Activated CD4-positive, CD25-positive, alpha-beta regulatory T cell treated with anti-CD3 and anti-CD28 coated beads, Interleukin-2, amount 50 U/mL, for 16 hours (primary cell): ENCODE results near the gene PCNX2.
"Not testable (repeated sequence)": the region's sequence is repeated elsewhere in the genome, so short reads cannot be mapped to it uniquely, and the experiment has no call there.

Experiments used
- DNase-seq: peaks from one replicate; pipeline ENCODE4 v3.0.0-alpha.2; 2020; ENCODE audit warnings: low read depth, low spot score

Gene PCNX2

DNA sequence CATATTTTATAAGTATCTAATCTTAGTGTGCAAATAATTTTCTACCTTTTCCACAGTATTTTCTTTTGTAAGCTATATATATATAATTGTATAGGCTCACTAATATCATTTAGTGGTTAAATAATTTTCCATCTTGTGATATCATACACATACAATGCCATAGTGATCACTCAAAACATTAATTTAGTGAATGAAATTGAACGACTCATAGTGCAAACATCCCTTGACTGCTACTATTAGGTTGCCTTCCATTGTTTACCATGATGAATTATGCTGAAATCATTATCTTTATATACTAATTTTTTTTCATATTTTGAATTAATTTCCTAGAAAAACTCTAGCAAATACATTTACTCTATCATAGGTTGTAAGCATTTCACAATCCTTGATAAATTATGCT is 127.1 kb downstream of the PCNX2 start:
- no peak for DNase-seq

DNA sequence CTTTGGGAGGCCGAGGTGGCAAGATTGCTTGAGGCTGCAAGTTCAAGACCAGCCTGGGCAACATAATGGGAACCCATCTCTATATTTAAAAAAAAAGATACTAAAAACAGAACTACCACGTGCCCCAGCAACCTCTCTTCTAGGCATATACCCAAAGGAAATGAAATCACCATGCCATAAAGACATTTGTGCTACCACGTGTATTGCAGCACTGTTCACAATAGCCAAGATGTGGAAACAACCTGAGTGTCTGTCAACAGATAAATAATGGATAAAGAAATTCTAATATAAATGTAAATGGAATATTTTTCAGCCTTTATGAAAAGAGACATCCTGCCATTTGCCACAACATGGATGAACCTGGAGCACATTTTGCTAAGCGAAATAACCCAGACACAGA is 128.6 kb downstream of the PCNX2 start:
- DNase-seq: no peak

DNA sequence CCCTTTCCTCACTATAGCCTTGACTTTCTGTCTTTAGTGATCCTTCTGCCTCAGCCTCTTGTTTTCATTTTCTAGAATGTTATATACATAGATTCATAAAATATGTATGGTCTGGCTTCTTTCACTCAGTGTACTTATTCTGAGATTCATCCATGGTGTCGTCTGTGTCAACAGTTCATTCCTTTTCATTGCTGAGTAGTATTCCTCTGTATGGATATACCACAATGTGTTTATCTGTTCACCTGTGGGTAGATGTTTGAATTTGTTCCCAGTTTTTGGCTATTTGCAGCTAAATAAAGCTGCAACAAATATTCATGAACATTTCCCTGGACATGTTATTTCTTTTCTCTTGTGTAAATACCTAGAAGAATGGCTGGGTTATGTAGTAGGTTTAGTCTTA is 131.8 kb downstream of the PCNX2 start:
- no peak for DNase-seq

DNA sequence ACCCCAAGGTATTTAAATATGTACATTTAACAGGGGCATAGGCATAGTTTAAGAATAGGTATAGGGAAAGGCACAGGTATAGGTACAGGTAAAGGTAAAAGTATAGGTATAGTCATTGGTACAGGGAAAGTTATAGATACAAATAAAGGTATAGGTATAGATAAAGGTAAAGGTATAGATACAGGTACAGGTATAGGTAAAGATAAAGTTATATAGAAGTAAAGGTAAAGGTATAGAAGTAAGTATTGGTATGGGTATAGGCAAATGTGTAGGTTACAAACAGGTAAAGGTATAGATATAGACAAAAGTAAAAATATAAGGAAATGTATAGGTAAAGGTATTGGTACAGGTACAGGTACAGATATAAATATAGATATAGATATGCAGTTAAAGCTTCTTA is 137.2 kb downstream of the PCNX2 start:
- DNase-seq: no peak

DNA sequence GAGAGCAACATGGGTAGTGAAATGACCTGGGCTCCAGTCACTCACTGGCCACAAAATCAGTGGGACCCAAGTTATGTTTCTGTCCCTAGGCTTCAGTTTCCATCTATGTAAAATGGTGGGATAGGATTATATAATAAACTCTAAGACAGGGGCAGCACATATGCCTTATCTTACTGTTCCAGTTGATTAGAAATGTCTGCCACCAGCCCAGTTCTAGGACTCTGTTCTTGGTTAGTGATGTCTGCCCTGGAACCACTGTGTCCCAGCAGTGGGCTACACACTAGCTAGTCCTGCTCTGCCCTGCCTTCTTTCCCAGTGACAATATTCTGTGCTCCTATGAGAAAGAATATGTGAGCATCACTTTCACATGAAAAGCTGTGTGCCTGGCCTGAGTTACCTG is 138.3 kb downstream of the PCNX2 start:
- no peak for DNase-seq

DNA sequence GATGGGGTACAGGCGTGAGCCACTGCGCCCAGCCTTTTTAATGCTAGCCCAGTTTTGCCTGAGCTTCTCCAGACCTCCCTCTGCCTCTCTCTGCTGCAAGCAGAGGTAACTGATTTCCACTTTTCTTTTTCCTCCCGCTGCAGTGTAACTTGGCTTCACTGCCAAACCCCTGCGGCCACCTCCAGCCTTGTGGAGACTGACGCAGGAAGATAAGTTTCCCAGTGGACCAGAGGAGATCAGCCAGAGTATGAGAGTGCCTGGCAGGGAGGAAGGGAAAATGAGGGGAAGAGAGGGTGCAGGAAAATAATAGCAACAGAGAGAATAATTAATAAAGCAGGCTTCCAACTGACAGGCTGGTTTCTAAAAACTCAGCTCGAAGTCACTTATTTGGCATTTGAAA is 143.7 kb downstream of the PCNX2 start:
- no peak for DNase-seq

DNA sequence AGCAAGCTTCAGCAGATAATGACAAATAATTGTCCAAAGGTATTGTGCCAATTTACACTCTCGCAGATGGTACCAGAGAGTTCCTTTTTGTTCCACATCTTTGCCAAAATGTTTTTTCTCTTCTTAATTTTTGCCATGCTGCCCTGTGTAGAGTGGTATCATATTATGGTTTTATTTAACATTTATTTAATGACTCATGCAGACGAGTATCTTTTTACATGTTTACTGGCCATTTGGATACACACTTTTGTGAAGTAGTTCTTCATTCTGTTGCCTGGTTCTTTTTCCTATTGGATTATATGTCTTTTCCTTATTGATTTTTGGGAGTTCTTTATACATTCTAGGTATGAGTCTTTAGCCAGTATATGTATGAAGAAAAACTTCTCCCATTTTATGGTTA is 151.1 kb downstream of the PCNX2 start:
- no peak for DNase-seq

DNA sequence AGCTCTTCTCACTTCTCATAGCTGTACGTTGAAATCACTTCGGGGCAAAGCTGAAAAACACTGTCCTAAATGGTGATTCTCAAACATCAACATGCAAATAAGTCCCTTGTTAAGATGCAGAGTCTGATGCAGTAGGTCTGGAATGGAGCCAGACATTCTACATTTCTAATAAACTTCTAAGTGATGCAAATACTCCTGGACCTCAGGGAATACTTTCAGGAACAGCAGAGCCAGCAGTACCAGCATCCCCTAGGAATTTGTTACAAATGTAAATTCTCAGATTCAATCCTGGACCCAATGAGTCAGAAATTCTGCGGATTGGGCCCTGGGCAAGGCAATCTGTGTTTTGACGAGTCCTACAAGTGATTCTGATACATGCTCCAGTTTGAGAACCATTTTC is 152.3 kb downstream of the PCNX2 start:
- DNase-seq: no peak

DNA sequence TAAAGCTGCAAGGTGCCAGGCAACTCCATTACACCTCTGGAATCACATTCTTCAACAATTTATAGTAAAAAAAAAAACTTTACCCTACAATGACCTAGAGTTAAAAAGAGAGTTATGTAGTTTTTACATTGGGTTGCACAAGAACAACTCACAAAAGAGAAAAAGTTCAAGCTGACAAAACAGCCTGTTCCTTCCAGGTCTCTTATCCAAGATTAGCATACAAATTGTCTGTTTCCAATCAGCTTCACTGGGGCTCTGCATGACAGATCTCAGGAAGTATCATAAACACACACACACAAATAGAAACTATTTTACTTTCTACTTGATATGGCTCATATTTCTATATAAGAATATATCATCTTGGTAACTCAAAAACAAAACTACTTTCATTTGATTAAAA is 154.6 kb downstream of the PCNX2 start:
- DNase-seq: no peak

DNA sequence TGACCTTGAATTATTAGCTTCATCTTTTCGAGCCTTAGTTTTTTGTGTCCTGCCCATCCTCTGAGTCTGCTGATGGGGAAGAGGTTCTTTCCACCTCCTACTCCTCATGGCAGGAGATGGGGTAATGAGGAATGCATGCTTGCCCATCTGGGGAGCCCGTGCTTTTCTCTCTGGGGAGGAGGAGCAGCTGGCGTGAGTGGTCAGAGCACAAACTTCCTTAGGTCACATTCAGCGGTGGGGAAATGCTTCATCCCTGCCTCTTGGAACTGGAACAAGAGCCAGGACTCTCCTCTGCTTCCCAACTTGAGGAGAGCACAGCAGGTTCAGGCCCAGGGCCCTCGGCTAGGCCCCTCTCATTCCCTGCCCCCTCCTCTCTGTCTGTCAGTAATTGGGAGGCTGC is 155.0 kb downstream of the PCNX2 start:
- DNase-seq: no peak

DNA sequence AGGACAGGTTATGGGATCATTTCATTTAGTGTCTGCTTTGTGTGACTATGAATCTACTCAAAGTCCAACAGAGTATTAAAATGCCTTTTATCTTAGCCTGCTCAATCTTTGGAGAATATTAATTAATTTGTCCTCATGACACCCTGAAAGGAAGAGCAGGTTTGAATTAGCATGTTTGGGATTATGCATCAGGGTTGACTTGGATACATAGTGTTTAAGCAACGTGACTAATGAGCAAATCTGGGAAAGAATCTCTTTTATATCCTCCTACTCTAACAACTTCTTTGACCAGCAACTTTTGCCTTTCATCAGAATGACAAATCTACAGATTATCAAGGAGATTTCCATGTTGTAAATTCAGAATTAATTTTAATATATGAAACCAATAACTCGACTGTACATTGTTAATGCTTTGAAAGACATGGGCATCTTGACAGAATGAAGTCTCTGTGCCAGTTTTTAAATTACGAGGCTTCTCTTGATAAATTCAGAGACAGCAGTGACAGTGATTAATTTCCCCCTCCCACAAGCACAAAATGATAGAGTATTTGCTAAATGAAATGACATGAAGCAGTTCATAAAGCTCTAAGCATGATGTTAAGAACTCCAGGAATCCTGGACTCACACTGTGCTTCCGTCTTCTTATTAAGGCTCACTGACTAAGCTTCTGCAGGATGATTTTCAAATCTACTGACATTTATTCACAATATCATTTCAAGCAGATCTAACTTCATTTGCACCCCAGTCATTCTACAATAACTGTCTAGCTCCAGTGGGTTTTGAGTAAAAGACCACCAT is 156.5 kb downstream of the PCNX2 start:
- DNase-seq: no peak

DNA sequence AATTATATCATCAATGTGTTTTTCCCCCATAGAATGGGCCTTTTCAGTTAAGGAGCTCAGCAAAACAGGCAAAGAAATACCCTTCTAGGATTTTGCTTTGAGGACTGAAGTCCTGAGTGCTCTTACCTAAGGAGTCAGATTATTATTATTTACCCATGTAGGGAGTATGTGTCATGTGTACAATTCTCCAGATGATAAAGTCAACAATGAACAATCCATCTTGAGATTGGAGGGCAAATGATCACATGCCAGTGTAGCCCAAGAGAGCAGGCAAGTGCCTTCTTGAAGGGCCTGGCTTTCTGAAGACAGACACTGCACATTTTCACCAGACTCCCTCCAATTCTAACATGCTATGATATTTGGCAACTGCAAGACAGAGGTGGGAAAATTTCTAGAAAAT is 159.7 kb downstream of the PCNX2 start:
- DNase-seq: no peak

DNA sequence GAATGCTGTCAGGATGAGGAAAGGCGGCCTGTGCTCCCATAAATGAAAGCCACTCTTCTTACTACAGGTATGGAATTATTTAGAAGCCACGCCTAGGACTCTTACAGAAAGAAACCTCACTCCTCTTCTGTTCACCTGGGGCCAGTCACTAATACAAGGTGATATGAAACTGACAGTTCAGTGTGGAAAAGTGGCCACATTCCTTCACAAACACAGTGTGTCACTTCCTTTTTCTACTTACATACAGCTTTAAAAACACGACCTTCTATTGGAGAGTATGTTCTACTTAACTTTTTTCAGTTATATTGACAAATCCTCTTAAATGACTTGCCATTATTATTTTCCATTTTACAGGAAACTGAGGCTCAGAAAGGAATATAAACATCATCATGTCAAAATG is 163.1 kb downstream of the PCNX2 start:
- no peak for DNase-seq

DNA sequence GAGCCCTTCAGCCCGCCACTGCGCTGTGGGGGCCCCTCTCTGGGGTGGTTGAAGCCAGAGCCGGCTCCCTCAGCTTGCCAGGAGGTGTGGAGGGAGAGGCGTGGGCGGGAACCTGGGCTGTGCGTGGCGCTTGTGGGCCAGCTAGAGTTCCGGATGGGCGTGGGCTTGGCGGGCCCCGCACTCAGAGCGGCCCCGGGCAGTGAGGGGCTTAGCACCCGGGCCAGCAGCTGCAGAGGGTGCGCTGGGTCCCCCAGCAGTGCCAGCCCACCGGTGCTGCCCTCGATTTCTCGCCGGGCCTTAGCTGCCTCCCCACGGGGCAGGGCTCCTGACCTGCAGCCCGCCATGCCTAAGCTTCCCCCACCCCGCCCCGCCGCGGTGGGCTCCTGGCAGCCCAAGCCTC is 166.5 kb downstream of the PCNX2 start:
- DNase-seq: not testable (repeated sequence)

DNA sequence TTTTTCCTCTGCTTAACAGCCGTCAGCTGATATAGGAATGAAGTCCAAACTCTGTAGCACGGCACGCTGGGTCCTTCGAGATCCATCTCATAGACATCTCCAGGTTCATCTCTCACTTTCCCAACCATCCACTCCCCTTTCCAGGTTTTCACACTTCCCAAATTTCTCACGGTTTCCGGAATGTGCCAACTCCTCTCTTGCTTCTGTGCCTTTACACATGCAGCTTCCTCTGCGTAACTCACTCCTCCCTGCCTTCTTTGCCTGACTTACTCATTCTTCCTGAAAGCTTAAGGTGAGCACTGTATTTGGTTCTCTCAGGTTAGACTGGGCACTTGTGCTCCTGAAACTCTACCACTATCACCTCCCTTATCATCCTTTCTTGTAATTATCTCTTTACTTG is 168.4 kb downstream of the PCNX2 start:
- DNase-seq: no peak

DNA sequence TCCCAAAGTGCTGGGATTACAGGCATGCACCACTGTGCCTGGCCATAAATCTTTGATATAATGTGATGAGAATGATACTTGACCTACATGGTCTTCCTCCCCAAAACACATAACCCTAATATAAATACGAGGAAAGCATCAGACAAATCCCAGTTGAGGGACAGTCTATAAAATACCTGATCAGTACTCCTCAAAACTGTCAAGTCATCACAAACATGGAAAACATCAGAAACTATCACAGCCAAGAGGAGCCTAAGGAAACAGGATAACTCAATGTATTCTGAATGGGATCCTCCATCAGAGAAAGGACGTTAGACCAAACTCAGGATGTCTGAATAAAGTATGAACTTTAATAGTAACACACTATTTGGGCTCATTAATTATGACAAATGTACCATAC is 172.7 kb downstream of the PCNX2 start:
- DNase-seq: no peak

DNA sequence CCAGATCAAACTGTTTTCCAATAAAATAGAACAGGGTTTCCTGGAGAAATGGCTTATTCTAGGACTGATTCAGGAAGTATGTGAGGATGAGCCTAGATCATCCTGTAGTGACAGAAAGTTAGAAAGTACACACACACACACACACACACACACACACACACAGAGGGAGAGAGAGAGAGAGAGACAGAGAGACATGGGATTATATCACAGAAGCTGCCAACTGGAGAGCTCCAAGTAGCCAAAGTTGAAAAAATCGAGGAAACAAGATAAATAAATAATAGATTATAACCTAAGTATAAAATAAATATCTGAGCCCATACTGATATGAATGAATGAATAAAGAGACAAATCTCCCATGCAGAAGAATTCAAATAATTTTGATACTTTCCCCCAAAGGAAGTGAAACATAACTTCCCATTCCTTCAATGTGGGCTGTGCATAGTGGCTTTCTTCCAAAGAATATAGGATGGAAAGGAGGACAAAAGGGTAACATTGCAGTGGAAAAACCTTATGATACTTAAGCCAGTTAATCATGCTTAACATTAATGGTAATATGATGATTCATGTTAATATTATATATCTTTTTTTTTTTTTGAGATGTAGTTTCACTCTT is 173.5 kb downstream of the PCNX2 start:
- no peak for DNase-seq

DNA sequence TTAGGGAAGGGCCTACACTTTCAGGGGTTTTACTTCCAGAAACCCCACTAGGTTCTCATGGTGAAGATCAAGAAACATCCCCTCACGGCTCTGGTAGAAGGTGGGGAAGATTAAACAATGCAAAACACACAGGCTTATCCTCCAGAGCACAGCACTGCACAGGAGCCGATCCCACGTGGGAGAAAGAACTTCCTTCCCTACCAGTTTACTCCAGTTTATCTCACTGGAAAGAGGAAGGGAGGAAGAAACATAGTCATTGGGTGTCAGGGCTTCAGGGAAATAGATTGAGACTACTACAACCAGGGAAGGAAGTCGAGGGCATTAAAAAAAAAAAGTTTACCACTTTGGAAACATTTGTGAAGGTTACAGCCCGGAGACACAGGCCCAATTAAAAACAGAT is 180.7 kb downstream of the PCNX2 start:
- DNase-seq: no peak

DNA sequence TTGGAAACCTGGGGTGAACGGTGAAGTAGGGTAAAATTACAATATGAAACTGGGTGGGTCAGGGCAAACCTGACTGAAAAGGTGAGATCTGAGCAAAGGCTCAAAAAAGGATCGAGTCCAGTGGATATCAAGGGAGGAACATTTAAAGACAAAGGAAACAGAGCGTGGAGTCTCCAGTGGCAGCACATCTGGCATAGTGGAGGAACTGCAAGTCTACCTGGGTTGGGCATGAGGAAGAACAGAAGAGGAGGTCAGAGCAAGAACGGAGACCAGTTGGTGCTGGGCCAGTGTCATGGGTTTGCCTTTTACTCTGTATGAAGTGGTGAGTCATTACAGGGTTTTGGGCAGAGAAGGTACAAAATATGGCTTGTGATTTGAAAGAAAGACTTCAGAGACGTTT is 181.4 kb downstream of the PCNX2 start:
- DNase-seq: no peak

DNA sequence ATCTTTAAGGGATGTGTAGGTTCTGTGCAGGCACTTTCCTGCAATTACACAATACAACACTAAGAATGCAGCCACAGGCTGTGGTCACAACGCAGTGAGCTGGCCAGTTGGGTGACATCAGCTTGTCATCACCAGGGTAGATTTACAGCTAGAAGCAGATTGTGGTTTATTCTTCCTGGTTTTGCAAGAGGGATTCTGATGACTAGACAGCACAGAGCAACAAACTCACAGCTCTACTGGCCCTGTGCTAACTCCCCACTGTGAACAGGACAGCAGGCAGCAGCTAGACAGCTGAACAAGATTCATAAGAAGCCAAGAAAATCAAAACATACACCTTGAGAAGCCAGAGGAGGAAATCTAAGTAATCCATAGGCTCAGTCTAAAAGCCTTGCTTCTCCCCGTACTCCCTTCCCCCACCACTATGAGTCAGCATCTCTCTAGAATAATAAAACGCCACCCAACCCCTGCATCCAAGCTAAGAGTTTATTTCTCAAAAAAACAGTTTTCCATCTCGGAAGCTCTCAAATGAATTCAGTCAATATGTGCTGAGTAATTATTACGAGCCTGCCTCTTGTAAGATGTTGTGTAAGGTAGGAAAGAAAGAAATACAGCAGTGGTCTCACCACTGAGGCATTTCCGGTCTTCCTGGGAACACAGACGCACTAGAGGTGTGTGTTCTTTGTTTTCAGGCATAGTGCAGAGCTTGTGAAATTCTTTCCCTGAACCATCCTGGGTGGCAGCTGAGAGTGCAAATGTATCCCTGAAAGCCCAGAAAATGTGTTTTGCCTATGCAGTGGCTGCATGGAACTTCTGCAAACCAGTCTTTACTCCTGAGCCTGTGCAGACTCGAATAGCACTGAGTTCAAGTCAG is 182.3 kb downstream of the PCNX2 start:
- no peak for DNase-seq

DNA sequence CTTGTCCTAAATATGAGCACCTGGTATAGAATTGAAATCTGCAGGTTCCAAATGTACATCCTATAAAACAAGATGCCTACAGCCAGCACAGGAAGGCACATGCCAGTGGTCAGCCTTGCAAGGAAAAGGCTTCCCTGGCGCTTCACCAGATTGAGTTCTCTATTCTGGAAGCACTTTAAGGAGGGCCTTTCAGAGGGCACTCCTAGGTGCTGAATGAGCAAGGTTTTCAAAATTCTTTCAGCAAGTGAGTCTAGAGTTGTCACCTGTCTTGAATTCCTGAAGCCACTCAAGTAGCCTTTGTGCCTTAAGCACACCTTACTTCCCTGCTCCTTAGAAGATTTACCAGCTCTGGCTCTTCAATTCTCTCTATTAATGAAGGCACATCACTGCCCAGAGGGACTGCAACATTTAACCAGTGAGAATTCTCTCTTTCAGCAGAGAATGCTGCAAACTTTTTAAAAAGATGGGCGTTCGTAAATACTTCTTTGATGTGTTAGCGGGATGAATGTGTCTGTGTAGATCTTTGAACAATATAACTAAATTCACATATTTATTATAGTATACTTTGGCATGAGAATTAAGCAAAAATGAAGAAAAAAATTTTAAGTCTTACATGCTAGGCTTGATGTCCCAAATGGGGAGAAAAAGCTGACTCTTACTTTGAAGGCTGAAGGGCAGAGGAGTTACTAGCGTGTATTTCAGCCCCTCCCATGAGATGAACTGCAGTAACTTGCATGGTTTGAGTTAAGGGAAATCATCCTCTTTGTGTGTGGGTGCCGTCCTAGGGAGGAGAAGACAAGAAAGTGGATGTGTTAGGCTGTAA is 183.1 kb downstream of the PCNX2 start:
- DNase-seq: no peak

DNA sequence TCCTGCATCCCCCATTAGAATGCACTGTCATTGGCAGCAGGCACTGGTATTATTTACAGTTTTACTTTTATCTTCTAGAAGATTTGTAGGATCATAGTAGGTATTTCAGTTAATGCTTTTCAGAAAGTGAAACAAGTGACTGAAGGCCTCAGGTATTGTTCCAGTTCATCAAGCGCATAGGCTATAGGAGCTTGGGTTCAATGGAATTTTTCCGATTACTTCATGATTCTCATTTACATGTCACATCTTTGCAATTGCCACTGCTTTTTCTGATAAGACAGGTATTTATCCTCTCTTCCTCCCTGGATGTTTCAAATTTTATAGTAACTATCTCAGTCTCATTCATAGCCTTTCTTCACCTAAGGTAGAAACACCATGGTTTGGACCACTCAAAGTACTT is 183.8 kb downstream of the PCNX2 start:
- DNase-seq: no peak
